Activated CD4-positive, alpha-beta T cell treated with anti-CD3 and anti-CD28 coated beads for 36 hours (primary cell): ENCODE results near the gene TERT. TPM values are rescaled to one million over a fixed set of nuclear protein-coding genes. Genes with fewer than 3 reads are reported as not detected.
A peak's percentile ranks its signal among the peaks of the same experiment; 100 is the strongest.
"Not testable (repeated sequence)": the region's sequence is repeated elsewhere in the genome, so short reads cannot be mapped to it uniquely, and the experiment has no call there.

Experiments used
- ATAC-seq: fragments of 200-7000 bp; cut with Tn5 transposase; one replicate; pipeline ENCODE4 v1.10.0; 2021; ENCODE audit warnings: mild to moderate bottlenecking, moderate library complexity
- CTCF ChIA-PET: fragments of 350-600 bp; sonication (Branson Sonifier 250); formaldehyde crosslinking; loops from one replicate; lab custom pipeline; 2021; ENCODE audit warnings: antibody characterized with exemption; lab: Charles Lee
- POLR2A ChIA-PET: fragments of 350-600 bp; sonication (Branson Sonifier 250); formaldehyde crosslinking; loops from one replicate; lab custom pipeline; 2021; ENCODE audit warnings: antibody characterized with exemption, inconsistent platforms; lab: Charles Lee
- DNase-seq: peaks from one replicate; pipeline ENCODE4 v3.0.0-alpha.2; 2020
- H3K27ac Mint-ChIP-seq: one replicate; pipeline ENCODE4 v1.8.0; 2021; ENCODE audit warnings: mixed read lengths
- H3K27me3 Mint-ChIP-seq: one replicate; pipeline ENCODE4 v1.8.0; 2021; ENCODE audit warnings: mixed read lengths
- H3K36me3 Mint-ChIP-seq: one replicate; pipeline ENCODE4 v1.8.0; 2021; ENCODE audit warnings: low read depth, mixed read lengths
- H3K4me1 Mint-ChIP-seq: one replicate; pipeline ENCODE4 v1.8.0; 2021; ENCODE audit warnings: mixed read lengths
- H3K4me3 Mint-ChIP-seq: one replicate; pipeline ENCODE4 v1.8.0; 2021; ENCODE audit warnings: mild to moderate bottlenecking, moderate library complexity, mixed read lengths
- H3K9me3 Mint-ChIP-seq: one replicate; pipeline ENCODE4 v1.8.0; 2021; ENCODE audit warnings: low read depth, mixed read lengths
- intact Hi-C, 2 experiments: fragments of 100-400 bp; cut with DNase I in 1 of 2; cut with micrococcal nuclease in 1 of 2; formaldehyde crosslinking; loops; one replicate each; pipeline versions ENCODE4 v1.14.2 to v1.15.1; 2022 to 2024; cut with DNase I, micrococcal nuclease
- total RNA-seq, 2 experiments: library from RNA; stranded (reverse); gene quantifications; one replicate each; pipeline ENCODE4 v1.2.3, GENCODE V29; 2021

TERT gene
- total RNA-seq, 2 experiments from 2014 or later, result 8.5 to 11.9 TPM

- H3K36me3 Mint-ChIP-seq, result peaks cover 13% of the 10 kb centered on the region
- H3K27me3 Mint-ChIP-seq, result no peaks in the 10 kb centered on the region
- no peak for DNase-seq
- no peak overlapping the region for H3K4me3 Mint-ChIP-seq
- H3K4me1 Mint-ChIP-seq, result no peaks in the 10 kb centered on the region
- ATAC-seq, result no peak
- POLR2A ChIA-PET, result no interaction called here
- CTCF ChIA-PET, result interaction anchor here (0.6 kb wide), 2 partner anchors 188 to 730 kb away, joined by 3 read pairs; no protein-coding TSS in a partner anchor
- H3K27ac Mint-ChIP-seq, result no peak overlapping the region
- no peaks in the 10 kb centered on the region for H3K9me3 Mint-ChIP-seq
- intact Hi-C loops, result no loop called here
Observed at GRCh38 chr5:1281038-1281882, 13.6 kb downstream of the TERT start.

GRCh38 chr5:1280177-1281037, 14.5 kb downstream of the TERT start:
- ATAC-seq (no peak), DNase-seq (no peak)
- ChIA-PET CTCF (interaction anchor here (0.6 kb wide), 1 partner anchor 730 kb away, joined by 3 read pairs; no protein-coding TSS in a partner anchor), POLR2A (no interaction called here)
- H3K4me1 Mint-ChIP-seq, result no peaks in the 10 kb centered on the region
- no peak overlapping the region for H3K27ac Mint-ChIP-seq
- H3K27me3 Mint-ChIP-seq, result no peaks in the 10 kb centered on the region
- H3K9me3 Mint-ChIP-seq, result no peaks in the 10 kb centered on the region
- no peak overlapping the region for H3K4me3 Mint-ChIP-seq
- intact Hi-C loops, result no loop called here
- peaks cover 10% of the 10 kb centered on the region for H3K36me3 Mint-ChIP-seq

- CTCF ChIA-PET, result no interaction called here
- Mint-ChIP-seq H3K4me1 (no peaks in the 10 kb centered on the region), H3K36me3 (peaks cover 12% of the 10 kb centered on the region), H3K27ac (no peak overlapping the region), H3K27me3 (no peaks in the 10 kb centered on the region), H3K4me3 (no peak overlapping the region), H3K9me3 (no peaks in the 10 kb centered on the region)
- DNase-seq, result peak; percentile 2
- intact Hi-C loops, result no loop called here
- no peak for ATAC-seq
- POLR2A ChIA-PET, result no interaction called here
Observed at GRCh38 chr5:1279443-1280151, 15.3 kb downstream of the TERT start.

GRCh38 chr5:1278656-1279442, 16.0 kb downstream of the TERT start:
- DNase-seq (no peak), ATAC-seq (no peak)
- Mint-ChIP-seq H3K9me3 (no peaks in the 10 kb centered on the region), H3K4me1 (no peaks in the 10 kb centered on the region), H3K27ac (no peak overlapping the region), H3K36me3 (peaks cover 12% of the 10 kb centered on the region), H3K4me3 (no peak overlapping the region), H3K27me3 (no peaks in the 10 kb centered on the region)
- POLR2A ChIA-PET, result no interaction called here
- intact Hi-C loops, result no loop called here
- CTCF ChIA-PET, result no interaction called here

- intact Hi-C loops, result no loop called here
- no peak for ATAC-seq
- Mint-ChIP-seq H3K27ac (no peak overlapping the region), H3K4me1 (no peaks in the 10 kb centered on the region), H3K27me3 (no peaks in the 10 kb centered on the region), H3K36me3 (peaks cover 12% of the 10 kb centered on the region), H3K4me3 (no peak overlapping the region), H3K9me3 (no peaks in the 10 kb centered on the region)
- DNase-seq, result no peak
- ChIA-PET CTCF (no interaction called here), POLR2A (no interaction called here)
Observed at GRCh38 chr5:1278216-1278615, 16.7 kb downstream of the TERT start.

GRCh38 chr5:1277781-1278180, 17.1 kb downstream of the TERT start:
- no peak overlapping the region for H3K4me3 Mint-ChIP-seq
- H3K36me3 Mint-ChIP-seq, result peaks cover 12% of the 10 kb centered on the region
- H3K27me3 Mint-ChIP-seq, result no peaks in the 10 kb centered on the region

GRCh38 chr5:1277331-1277730, 17.5 kb downstream of the TERT start:
- H3K9me3 Mint-ChIP-seq, result no peaks in the 10 kb centered on the region
- no peak overlapping the region for H3K4me3 Mint-ChIP-seq
- POLR2A ChIA-PET, result no interaction called here
- no peaks in the 10 kb centered on the region for H3K27me3 Mint-ChIP-seq
- peaks cover 12% of the 10 kb centered on the region for H3K36me3 Mint-ChIP-seq
- no peak overlapping the region for H3K27ac Mint-ChIP-seq
- ATAC-seq, result no peak
- H3K4me1 Mint-ChIP-seq, result no peaks in the 10 kb centered on the region
- CTCF ChIA-PET, result no interaction called here
- DNase-seq, result no peak
- intact Hi-C loops, result no loop called here

More at GRCh38 chr5:1277781-1278180, 17.1 kb downstream of the TERT start:
- DNase-seq (no peak), ATAC-seq (no peak)
- ChIA-PET CTCF (no interaction called here), POLR2A (no interaction called here)
- H3K4me1 Mint-ChIP-seq, result no peaks in the 10 kb centered on the region
- no peak overlapping the region for H3K27ac Mint-ChIP-seq
- H3K9me3 Mint-ChIP-seq, result no peaks in the 10 kb centered on the region
- intact Hi-C loops, result no loop called here

GRCh38 chr5:1276930-1277329, 17.9 kb downstream of the TERT start:
- CTCF ChIA-PET, result no interaction called here
- H3K36me3 Mint-ChIP-seq, result peaks cover 12% of the 10 kb centered on the region
- H3K9me3 Mint-ChIP-seq, result no peaks in the 10 kb centered on the region
- no peaks in the 10 kb centered on the region for H3K4me1 Mint-ChIP-seq
- DNase-seq, result no peak
- no peak for ATAC-seq
- H3K27ac Mint-ChIP-seq, result no peak overlapping the region
- intact Hi-C loops, result no loop called here
- POLR2A ChIA-PET, result no interaction called here
- H3K27me3 Mint-ChIP-seq, result no peaks in the 10 kb centered on the region
- no peak overlapping the region for H3K4me3 Mint-ChIP-seq

GRCh38 chr5:1275397-1276391, 19.2 kb downstream of the TERT start:
- DNase-seq, H3K4me3 Mint-ChIP-seq, H3K27me3 Mint-ChIP-seq, H3K4me1 Mint-ChIP-seq, intact Hi-C loops, POLR2A ChIA-PET, CTCF ChIA-PET, ATAC-seq, H3K27ac Mint-ChIP-seq, H3K9me3 Mint-ChIP-seq: not testable (repeated sequence)
- H3K36me3 Mint-ChIP-seq, result peaks cover 12% of the 10 kb centered on the region

- intact Hi-C loops, result no loop called here
- POLR2A ChIA-PET, result no interaction called here
- Mint-ChIP-seq H3K27me3 (no peaks in the 10 kb centered on the region), H3K9me3 (no peaks in the 10 kb centered on the region), H3K27ac (no peak overlapping the region), H3K4me3 (no peak overlapping the region), H3K36me3 (peaks cover 16% of the 10 kb centered on the region), H3K4me1 (no peaks in the 10 kb centered on the region)
- CTCF ChIA-PET, result no interaction called here
- DNase-seq, result no peak
- no peak for ATAC-seq
Observed at GRCh38 chr5:1274471-1274870, 20.4 kb downstream of the TERT start.
